ENCODE results near the gene KCNH2. TPM values are rescaled to one million over a fixed set of nuclear protein-coding genes. Genes with fewer than 3 reads are reported as not detected.

Gene KCNH2
- total and polyA plus RNA-seq, 2 experiments from 2014 or later, result 8.4 to 9.1 TPM

GRCh38 chr7:151025924-151026671 lies 48.0 kb upstream of the KCNH2 start:
- Histone ChIP-seq H3K79me2 (peaks cover 13% of the 10 kb centered on the region), H3K36me3 (replicated peaks; ENCODE audit: insufficient read depth, low read depth) (no peaks in the 10 kb centered on the region), H3K4me1 (ENCODE audit: insufficient read depth) (peaks cover 8% of the 10 kb centered on the region), H4K20me1 (ENCODE audit: insufficient read depth, poor library complexity, severe bottlenecking) (no peaks in the 10 kb centered on the region), H2AFZ (no peak overlapping the region), H3K4me2 (no peak overlapping the region), H3K4me3 (no peak overlapping the region), H3K27ac (peak overlapping the region; percentile 83), H3K9me3 (ENCODE audit: low read depth) (no peaks in the 10 kb centered on the region), H3K27me3 (peaks cover 2% of the 10 kb centered on the region), H3K9me2 (replicated peaks; ENCODE audit: insufficient read depth) (no peaks in the 10 kb centered on the region)
- 77% methylated on average over 4 of the region's 4 CpGs for WGBS (ENCODE audit: low lambda C conversion rate, missing lambda C conversion rate)
- DNase-seq (ENCODE audit: low spot score), result no peak
- TF ChIP-seq EZH2 (IDR thresholded peaks at IDR 0.05; ENCODE audit: borderline replicate concordance) (no peak), EZH2phosphoT487 (IDR thresholded peaks at IDR 0.05; ENCODE audit: low read depth, severe bottlenecking, unreplicated experiment) (no peak), CTCF (IDR thresholded peaks at IDR 0.05; ENCODE audit: poor library complexity) (no peak)

DNA sequence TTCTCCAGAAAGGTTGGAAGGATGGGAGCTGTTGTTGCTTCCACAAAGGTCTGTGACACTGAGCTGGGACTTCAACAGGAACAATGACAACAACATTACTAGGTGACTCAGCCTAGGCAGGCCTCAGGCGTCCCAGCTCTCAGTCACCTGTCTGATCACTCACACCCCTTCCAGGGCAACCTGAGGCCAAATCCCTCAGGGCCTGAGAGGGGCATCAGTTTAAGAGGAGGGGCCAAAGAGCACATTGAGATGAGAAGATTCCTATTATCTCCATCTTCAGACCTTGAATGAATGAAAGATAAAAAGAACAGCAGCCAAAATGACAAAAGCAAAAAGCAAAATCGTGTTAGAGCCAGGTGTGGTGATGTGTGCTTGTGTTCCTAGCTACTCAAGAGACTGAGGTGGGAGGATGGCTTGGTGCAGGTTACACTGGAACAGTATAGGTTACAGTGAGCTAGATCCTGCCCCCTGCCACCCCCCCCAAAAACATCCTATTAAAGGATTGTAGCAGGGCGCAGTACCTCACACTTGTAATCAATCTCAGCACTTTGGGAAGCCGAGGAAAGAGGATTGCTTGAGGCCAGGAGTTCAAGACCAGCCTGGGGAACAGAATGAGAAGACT lies 46.4 kb upstream of the KCNH2 start, which contains the start of gene ATG9B:
Gene ATG9B (minus strand): TSS at position 60 of the 622 bp plus-strand sequence. CDS start 71 bp downstream, outside the sequence.
- TF ChIP-seq CTCF (IDR thresholded peaks at IDR 0.05; ENCODE audit: poor library complexity) (no peak), EZH2 (IDR thresholded peaks at IDR 0.05; ENCODE audit: borderline replicate concordance) (no peak), EZH2phosphoT487 (IDR thresholded peaks at IDR 0.05; ENCODE audit: low read depth, severe bottlenecking, unreplicated experiment) (no peak)
- Histone ChIP-seq H3K36me3 (replicated peaks; ENCODE audit: insufficient read depth, low read depth) (no peaks in the 10 kb centered on the region), H3K4me2 (no peak within 1 kb of the TSS), H3K27me3 (peaks cover 18% of the 10 kb centered on the region), H3K27ac (no peak within 1 kb of the TSS), H2AFZ (no peak within 1 kb of the TSS), H3K9me2 (replicated peaks; ENCODE audit: insufficient read depth) (no peaks in the 10 kb centered on the region), H3K4me1 (ENCODE audit: insufficient read depth) (peaks cover 12% of the 10 kb centered on the region), H4K20me1 (ENCODE audit: insufficient read depth, poor library complexity, severe bottlenecking) (no peaks in the 10 kb centered on the region), H3K9me3 (ENCODE audit: low read depth) (no peaks in the 10 kb centered on the region), H3K79me2 (peaks cover 6% of the 10 kb centered on the region), H3K4me3 (no peak within 1 kb of the TSS)
- DNase-seq (ENCODE audit: low spot score), result peak; percentile 46
- 82% methylated on average over 4 of the region's 4 CpGs for WGBS (ENCODE audit: low lambda C conversion rate, missing lambda C conversion rate)

DNA sequence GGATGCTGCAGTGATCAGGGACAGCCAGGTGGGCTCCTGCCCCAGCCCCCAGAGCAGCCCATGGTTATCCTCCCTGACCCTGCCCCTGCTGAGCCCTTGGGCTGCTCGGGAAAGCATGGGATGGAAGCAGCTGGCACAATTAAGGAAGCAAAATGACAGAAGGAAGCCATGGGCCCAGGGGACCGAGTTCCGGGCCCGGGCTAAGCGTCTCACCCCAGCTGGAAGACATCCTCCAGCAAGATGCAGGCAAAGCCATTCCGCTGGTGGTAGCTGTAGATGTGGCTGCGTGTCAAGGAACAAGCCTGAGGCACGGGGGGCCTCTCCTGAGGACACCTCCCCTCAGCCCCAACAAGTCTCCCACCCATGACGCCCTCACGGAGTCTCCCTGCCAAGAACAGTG lies 45.1 kb upstream of the KCNH2 start:
- Histone ChIP-seq H4K20me1 (ENCODE audit: insufficient read depth, poor library complexity, severe bottlenecking) (no peaks in the 10 kb centered on the region), H3K36me3 (replicated peaks; ENCODE audit: insufficient read depth, low read depth) (no peaks in the 10 kb centered on the region), H3K27me3 (peaks cover 25% of the 10 kb centered on the region), H3K79me2 (no peaks in the 10 kb centered on the region), H3K4me1 (ENCODE audit: insufficient read depth) (peaks cover 7% of the 10 kb centered on the region), H3K9me3 (ENCODE audit: low read depth) (no peaks in the 10 kb centered on the region), H3K4me3 (no peak overlapping the region), H3K4me2 (no peak overlapping the region), H2AFZ (no peak overlapping the region), H3K27ac (no peak overlapping the region), H3K9me2 (replicated peaks; ENCODE audit: insufficient read depth) (no peaks in the 10 kb centered on the region)
- 93% methylated on average over 10 of the region's 10 CpGs for WGBS (ENCODE audit: low lambda C conversion rate, missing lambda C conversion rate)
- DNase-seq (ENCODE audit: low spot score), result no peak
- TF ChIP-seq EZH2 (IDR thresholded peaks at IDR 0.05; ENCODE audit: borderline replicate concordance), result no peak
- TF ChIP-seq CTCF (IDR thresholded peaks at IDR 0.05; ENCODE audit: poor library complexity), result no peak
- no peak for TF ChIP-seq EZH2phosphoT487 (IDR thresholded peaks at IDR 0.05; ENCODE audit: low read depth, severe bottlenecking, unreplicated experiment)

Measured in hepatocyte (in vitro differentiated cells).